GM10266 (cell line): ENCODE results near the gene SND1.

Experiments used
- DNase-seq: peaks from one replicate; pipeline ENCODE4 v3.0.0; 2012; ENCODE audit errors: extremely low spot score
- CTCF ChIP-seq: IDR thresholded peaks from 2 replicates; pipeline ENCODE4 v1.5.1; 2012; ENCODE audit warnings: mild to moderate bottlenecking, low read depth; ENCODE audit not compliant: control insufficient read depth, insufficient read depth; ENCODE audit errors: missing control alignments

The SND1 gene

GRCh38 chr7:128068785-128069184 lies 416.8 kb downstream of the SND1 start:
- DNase-seq: no peak
- TF ChIP-seq CTCF: no peak

GRCh38 chr7:128069373-128070364 lies 417.7 kb downstream of the SND1 start:
- no peak for TF ChIP-seq CTCF
- no peak for DNase-seq

- no peak for DNase-seq
- no peak for TF ChIP-seq CTCF
Observed at GRCh38 chr7:128071376-128071775, 419.4 kb downstream of the SND1 start.

- no peak for DNase-seq
- no peak for TF ChIP-seq CTCF
Observed at GRCh38 chr7:128071801-128072200, 419.8 kb downstream of the SND1 start.

GRCh38 chr7:128073671-128074310 lies 421.8 kb downstream of the SND1 start:
- no peak for TF ChIP-seq CTCF
- no peak for DNase-seq

GRCh38 chr7:128074336-128074735 lies 422.3 kb downstream of the SND1 start:
- TF ChIP-seq CTCF: no peak
- no peak for DNase-seq

GRCh38 chr7:128074736-128075135 lies 422.7 kb downstream of the SND1 start:
- TF ChIP-seq CTCF: no peak
- no peak for DNase-seq
